Central memory CD4-positive, alpha-beta T cell (primary cell): ENCODE measurements around the gene TSPAN10.

ENCODE experiments used
- DNase-seq: peaks from one replicate; pipeline ENCODE4 v3.0.0; 2022

Gene TSPAN10

DNA sequence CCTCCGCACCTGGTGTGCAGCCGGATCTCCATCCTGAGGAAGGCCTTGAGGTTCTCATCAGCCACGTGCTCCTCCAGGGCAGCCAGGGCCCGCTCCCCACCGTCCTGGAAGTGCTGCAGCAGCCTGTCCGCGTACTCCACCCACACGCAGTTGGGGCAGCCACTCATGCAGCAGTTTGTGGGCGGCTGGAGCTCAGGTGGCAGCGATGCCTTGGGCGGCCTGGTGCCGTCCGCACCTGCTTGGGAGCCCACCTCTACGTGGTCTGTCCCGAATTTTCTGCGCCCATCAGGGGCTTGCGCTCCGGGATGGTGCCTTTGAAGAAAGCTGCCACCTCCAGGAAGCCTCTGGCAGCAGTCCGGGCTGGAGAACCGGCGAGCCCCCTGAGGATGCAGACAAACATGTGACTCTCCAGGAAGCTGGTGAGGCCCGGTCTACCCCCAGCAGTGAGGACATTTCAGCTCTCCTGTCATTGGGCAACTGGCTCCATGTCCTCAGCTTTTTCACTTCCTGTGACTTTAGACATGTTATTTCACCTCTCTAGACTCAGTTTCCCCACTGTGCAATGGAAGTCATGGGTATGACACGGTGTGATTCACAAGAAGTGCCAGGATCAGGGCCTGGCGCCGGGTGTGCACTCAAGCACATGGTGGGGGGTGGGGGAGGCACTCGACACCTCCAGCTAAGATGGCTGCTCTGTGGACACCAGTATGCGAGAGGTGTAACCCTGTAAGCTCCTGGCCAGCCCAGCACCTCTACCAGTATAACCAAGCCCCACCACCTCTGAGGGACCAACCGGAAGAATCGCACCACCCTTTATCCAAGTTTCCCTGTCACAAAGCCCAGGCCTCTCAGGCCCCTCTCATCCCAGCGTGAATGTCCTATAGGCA, 28.5 kb downstream of the TSPAN10 start:
- DNase-seq = peak; percentile 28

DNA sequence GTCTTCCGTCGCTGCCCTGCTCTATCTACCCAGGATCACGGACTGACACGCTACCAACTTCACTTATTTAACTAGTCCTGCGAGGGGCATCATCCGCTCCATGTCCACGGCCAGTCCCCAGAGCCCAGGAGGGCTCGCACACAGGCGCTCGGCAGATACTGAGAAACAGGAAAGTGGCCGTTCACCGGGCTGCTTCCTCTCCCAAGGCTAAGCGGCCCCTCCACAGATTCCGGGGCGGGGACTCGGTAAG, 29.0 kb downstream of the TSPAN10 start:
- DNase-seq = no peak

DNA sequence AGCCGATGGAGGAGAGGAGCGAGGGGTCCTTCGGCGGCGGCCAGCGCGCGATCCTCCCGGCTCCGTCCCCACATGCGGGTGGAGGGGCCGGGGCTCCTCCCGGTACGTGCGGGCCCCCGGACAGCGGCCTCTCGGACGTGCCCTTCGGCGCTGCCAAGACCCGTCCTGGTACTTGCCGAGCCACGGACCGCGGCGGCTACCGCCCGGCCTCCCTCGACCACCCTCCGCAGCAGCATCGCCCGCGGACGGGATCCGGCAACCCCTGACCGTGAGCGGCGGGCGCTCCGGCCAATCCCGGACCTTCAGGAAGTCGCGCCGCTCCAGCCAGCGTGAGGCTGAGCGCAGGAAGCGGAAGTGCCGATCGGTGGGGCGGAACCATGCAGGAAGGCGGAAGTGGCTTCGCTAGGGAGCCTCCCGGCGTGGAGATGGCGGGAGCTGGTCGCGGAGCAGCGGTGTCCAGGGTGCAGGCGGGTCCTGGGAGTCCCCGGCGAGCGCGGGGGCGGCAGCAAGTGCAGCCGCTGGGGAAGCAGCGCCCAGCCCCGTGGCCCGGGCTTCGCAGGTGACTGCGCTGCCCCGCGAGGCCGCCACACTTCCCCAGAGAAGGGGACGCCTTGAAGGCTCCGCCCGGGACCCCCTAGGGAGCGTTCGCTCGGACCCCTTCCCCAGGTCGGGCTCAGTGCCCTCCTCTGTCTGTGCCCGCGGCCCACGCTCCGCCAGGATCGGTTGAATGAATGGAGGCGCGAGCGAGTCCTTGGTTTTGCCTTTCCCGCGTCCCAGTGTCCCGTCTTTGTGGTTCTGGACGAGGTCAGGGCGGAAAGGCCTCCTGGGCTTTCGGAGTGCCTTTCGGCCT, 29.6 kb downstream of the TSPAN10 start, which contains the start of the genes CCDC137 and OXLD1:
Gene CCDC137 (plus strand): TSS at position 396 of the 850 bp plus-strand sequence. CDS start 30 bp downstream, at position 426.
Gene OXLD1 (minus strand): TSS at position 264 of the 850 bp plus-strand sequence. CDS start 28 bp downstream, at position 236.
- DNase-seq = peak; percentile 88

DNA sequence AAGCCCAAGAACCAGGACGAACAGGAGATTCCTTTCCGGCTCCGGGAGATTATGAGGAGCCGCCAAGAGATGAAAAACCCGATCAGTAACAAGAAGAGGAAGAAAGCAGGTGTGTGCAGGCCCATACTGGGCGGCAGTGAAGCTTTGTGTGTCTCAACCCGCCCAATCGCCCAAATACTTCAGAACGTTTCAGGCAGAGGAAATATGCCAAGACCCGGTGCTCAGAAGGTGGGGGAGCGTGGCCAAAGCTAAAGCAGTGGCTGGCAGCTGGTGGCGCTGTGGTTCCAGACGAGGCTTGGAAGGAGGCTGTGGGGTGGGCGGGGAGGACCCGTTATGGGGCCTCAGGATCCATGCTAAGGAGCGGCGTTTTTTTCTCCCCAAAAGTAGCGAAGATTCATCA, 30.8 kb downstream of the TSPAN10 start:
- no peak for DNase-seq

DNA sequence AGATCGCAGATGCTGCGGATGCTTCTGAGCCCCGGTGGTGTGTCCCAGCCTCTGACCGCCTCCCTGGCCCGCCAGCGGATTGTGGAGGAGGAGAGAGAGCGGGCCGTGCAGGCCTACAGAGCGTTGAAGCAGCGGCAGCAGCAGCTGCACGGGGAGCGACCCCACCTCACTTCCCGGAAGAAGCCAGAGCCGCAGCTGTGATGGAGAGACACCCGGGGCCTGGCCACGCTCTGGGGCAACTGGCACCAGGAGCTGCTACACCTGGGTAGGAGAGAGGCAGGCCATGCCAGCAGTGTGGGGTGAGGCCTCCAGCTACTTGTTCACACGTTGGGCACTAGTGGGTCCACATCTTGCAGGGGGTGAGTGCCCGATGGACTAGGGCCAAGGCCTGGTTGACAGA, 35.5 kb downstream of the TSPAN10 start:
- no peak for DNase-seq

DNA sequence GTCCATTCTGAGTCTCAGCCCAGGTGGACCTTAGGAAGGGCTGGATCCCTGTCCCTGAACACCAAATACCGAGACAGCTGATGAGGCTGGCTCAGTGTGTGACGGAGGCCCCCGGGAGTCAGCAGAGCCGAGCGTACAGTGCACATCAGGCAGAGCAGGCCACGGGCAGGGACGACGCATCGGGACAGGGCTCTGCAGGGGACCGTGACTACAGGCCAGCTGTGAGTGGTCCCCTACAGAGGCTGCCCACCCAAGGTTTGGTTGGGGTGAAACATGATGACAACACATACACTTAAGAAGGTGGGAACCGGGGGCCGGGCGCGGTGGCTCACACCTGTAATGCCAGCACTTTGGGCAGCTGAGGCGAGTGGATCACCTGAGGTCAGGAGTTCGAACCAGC, 36.0 kb downstream of the TSPAN10 start:
- DNase-seq = no peak

DNA sequence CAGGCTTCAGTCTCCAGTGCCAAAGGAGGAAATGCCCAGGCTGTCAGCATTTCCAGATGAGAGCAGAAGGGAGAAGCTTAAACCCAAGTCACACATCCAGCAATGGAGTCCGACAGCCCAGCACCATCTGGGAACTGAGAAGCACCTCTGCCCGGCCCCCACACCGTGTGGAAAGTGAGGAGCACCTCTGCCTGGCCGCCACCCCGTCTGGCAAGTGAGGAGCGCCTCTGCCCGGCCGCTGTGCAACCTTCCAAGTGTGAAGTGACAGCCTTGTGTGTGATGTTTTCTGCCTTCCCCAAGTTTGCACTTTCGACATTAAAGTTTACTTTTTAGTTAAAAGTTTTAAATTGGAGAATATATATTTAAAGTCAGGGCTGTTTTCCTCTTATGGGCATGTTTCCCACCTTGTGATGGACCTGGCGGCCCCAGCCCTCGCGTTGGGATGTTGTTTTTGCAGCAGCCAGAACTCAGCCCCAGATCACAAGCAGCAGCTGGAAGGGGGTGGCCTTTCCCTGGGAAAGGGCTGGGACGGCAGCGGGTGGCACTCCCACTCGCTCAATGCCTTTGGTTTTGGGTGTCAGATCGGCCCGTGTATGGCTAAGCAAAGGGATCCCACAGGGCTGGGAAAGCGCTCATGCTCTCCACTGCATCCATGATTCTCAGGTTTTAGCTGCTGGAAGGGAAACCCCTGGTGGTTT, 36.7 kb downstream of the TSPAN10 start:
- no peak for DNase-seq

DNA sequence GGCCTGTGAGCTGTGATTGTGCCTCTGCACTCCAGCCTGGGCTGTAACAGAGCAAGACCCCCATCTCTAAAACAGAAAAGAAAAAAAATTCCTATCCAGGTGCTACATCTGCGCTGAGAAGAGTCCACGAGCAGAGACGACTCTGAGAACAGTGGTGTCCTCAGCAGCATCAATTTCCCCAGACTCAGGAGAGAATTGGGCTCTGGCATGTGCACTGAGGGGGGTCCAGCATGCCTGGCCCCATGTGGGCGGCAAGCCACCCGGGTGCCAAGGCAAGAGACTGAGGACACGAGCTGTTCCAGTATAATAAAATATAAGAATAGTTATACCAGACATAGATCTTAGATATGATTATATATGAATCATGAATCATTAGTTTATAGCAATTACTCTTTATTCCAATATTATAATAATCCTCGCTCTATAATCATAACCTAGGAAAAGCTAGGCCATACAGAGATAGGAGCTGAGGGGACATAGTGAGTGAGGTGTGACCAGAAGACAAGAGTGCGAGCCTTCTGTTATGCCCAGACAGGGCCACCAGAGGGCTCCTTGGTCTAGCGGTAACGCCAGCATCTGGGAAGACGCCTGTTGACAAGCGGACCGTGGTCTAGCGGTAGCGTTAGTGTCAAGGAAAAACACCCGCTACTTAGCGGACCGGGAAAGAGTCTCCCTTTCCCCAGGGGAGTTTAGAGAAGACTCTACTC, 38.7 kb downstream of the TSPAN10 start:
- DNase-seq = peak; percentile 18

DNA sequence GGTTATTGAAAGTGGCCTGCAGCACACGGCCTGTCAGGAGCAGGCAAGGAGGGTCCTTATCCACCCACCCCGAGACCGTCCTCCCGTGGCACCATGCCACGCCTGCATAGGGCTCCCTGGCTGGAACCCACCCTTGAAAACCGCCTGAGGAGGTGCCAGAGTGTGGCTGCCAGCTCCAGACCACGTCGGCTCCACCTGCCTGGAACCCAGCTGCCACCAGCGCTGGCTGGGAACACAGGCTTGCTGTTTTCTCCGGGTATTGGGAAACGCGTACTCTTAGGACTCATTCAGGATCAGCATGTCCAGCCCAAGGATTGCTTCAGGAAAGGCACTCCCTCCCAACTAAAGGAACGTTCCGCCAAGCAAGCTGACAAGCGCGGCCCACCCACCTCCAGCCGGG, 39.9 kb downstream of the TSPAN10 start:
- no peak for DNase-seq

DNA sequence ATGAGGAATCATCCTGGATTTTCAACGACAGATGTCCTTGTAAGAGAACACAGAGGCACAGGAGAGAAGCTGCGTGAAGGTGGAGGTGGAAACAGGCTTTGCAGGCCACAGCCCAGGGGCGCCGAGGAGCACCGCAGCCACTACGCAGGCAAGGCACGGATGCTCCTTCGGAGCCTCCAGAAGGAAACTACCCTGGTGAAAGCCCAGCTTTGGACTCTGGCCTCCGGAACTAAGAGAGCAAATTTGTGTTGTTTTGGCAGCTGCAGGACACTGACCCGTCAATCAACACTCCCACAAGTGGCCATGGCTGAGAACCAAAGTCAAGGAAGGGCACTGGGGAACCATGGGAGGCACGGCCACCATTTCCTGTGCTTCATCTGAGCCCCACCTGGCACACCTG, 43.2 kb downstream of the TSPAN10 start:
- DNase-seq = no peak

DNA sequence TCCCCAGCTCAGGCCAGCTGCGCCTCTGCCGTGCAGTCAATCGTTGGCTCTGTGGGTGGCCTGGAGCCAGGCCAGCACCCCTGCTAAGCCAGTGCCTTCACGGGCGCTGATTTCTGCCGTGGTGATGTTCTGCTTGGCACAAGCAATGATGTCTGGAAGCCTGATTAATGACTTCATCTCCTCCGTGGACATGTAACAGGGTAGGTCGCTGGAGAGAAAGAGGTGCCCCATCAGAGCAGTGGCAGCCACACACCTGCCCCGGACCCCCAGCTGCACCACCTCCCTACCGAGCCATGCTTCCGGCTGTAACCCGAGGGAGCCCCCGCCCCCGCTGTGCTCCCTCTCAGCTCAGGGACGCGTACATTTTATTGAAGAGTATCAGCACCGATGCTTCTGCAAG, 44.7 kb downstream of the TSPAN10 start:
- DNase-seq = no peak

DNA sequence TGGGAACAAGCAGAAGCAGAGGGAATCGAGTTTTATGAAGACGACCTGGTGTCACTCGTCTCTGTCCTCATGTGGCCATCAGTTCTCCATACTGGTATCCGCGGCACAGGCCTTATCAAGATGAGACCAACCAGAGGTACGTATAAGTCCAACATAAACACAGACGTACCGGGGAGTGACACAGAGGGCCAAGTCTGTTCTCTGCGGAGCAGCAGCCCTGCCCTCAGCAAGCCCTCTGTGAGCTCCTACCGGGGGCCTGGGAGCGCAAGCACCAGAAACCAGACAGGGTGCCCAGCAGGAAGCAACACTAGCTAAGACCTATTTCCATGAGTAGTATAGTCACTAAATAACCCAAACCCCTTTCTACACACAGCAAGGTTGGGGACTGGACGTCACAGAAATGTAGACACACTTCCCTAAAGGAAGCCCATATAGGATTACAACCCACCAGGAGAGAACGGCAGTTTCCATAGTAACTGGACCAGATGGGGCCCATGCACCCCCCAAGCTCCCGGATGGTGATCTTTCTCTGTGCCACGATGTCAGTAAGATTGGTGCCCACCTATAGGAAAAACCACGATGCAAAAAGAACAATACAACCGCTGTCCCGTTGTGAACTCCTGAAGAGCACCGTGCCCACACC, 45.7 kb downstream of the TSPAN10 start:
- no peak for DNase-seq

DNA sequence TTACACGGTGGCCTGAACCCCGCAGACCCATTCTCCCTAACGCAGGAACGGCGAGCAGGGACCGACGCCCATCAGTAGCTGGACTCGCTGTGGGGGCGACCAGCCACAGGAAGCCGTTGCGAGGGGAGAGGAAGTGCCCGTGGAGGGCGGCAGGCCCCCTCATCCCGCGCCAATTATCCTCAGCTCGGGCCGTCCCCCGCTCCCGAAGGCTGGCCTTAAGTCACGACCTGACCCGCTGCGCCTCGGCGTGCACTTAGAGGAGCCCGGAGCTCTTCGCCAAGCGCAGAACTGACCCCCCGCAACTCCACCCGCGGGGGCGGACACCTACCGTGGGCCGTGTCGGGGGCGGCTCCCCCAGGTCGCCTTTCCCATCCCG, 46.2 kb downstream of the TSPAN10 start:
- DNase-seq = no peak

DNA sequence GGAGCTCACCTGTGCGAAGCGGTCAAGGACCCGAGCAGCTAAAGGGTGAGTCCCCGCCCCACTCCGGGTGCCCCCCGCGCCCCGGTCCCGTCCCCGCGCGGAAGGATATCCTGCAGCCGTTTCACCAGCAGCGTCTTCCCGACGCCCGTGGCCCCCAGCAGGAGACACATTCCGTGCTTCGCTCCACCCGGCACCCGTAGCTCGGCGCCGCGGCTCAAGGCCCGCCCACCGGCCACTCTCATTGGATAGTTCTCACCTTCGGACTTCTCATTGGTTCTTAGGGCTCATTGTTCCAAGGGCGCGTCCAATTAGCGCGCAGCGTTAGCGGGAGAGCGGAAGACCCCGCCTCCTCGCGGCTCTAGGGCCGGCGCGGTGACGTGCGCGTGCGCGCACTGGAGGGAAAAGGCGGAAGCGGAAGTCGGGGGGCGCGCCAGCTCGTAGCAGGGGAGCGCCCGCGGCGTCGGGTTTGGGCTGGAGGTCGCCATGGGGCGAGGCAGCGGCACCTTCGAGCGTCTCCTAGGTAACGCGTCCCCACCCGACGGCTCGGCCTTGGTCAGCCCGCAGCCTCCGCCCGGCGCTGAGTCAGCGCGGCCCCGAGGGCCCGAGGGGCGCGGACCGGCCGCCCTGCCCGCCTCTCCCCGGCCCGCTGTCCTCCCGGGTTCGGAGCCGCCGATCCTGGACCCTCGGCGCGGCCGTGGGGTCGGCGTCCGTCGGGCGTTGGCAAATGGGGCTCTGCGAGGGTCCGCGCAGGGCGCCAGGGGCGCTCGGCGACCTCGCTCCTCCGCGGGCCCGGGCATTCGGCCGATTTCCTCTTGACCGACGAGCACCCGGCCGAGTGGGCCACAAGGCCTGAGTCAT, 46.8 kb downstream of the TSPAN10 start, which contains the start of the genes ARL16 and HGS:
Gene ARL16 (minus strand): TSS at position 214 of the 858 bp plus-strand sequence. CDS start 44 bp downstream, at position 170.
Gene HGS (plus strand): TSS at position 428 of the 858 bp plus-strand sequence. CDS start 56 bp downstream, at position 484.
- peak; percentile 98 for DNase-seq

DNA sequence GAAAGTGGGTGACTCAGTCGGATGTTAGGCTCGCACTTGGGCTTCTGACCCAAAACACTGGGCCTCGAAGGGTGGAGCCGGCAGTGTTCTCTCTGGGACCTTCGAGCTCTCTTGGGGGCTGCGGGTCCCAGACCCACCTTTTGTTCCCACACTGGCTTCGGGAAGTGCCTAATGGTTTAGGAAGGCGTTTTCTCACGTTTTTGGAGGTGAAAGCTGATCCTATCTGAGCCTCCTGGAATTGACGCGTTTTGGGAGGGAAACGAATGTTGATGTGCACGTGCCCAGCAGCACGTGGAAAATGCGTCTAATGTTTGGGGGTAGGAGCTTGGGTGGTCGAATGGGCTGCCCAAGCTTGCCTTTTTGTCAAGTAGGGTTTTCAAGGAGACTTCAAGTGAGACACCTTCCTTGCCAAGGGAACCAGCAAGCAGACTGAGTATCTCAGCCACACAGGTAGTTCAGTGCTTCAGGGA, 47.5 kb downstream of the TSPAN10 start:
- no peak for DNase-seq

DNA sequence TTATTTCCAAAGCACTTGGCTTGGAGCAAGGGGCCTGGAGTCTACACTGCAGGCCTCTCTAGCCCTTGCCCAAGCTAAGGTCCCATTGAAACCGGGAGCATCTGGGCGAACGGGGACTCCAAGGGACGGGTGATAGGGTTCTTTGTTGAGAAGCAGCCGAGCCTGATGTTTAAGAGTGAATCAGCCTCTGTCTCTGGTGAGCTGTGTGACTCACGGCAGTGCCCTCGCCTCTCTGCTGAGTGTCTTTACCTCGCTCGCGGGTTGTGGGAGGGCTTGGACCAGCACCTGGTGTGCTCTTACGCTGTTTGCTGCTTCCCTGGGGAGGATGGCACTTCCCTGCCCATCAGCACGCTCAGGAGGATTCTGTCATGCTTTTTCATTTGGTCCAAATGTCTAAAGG, 48.1 kb downstream of the TSPAN10 start:
- DNase-seq = no peak

DNA sequence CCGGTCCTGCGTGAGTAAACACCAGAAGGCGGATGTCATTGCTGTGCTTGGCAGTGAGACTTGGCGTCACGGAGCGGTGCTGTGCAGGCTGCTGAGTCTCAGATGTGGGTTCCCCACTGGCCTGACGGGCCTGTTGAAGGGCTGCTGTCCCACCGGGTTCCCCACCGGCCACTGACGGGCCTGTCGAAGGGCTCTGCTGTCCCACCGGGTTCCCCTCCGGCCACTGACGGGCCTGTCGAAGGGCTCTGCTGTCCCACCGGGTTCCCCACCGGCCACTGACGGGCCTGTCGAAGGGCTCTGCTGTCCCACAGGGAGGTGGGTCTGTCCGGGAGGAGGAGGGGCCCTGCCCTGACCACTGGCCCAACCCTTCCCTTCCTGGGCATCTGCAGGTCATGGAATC, 49.6 kb downstream of the TSPAN10 start:
- no peak for DNase-seq

DNA sequence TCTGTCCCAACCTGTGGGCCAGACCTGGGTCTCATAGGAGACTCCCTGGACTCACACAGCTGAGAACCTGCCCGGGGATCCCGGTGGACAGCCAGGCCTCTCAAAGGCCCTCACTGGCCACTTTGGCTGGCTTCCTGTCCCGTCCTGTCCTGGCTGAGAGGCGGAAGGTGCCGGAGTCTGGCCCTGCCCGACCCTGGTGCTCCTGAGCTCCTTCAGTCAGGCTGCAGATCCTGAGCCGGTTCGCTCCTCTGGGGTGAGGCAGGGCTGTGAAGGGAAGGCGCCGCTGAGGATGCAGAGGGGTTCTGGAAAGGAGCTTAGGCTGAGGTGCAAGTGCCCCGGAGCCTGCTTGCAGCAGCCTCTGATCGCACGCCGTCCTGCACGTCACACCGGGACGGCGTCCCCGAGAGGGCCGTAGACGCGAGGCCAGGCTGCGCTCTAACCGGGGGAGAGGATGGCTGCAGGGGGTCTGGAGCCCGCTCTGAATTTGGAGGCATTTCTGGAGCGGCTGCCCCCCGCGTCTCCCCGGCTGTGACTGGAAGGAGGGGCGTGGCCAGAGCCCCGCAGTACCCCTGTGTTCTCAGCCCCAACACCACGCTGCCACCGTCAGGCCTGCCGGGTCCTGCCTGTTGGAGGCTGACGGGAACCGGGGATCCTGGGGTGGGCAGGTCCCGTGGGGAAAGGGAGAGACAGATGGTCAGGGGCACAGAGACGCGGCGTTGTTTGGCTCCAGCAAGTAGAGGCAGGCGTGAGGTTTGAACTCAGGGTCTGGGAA, 51.0 kb downstream of the TSPAN10 start:
- DNase-seq = no peak

DNA sequence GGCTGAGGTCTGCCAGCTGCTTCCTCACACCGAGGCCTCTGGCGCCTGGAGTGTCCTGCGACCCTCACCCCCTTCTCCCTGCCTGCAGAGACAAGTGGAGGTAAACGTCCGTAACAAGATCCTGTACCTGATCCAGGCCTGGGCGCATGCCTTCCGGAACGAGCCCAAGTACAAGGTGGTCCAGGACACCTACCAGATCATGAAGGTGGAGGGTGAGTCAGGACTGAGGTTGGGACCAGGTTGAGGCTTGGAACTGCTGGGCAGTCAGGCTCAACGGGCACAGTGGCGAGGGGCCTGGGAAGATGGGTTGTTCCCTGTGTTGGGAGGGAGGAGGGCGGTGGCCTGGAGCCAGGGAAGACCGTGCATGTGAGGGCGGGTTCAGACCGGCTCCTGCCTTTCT, 51.6 kb downstream of the TSPAN10 start:
- no peak for DNase-seq

DNA sequence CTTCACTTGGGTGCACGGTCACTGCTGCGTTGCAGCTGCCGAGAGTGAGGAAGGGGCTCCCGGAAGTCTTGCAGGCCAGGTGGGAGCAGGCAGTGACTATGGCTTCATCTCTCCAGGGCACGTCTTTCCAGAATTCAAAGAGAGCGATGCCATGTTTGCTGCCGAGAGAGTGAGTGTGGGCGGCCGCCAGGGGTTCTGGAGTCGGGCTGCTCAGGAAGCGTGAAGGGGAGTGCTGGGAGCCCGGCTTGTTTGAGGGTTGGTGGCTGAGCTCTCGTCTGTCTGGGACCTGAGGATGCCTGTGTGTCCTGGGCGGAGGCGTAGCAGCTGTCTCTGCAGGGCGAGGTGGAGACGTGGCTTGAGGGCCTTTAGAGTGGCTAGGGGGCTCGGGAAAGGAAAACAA, 53.1 kb downstream of the TSPAN10 start:
- no peak for DNase-seq
